ENCODE data around the gene TCEA2. TPM values are rescaled to one million over a fixed set of nuclear protein-coding genes. Genes with fewer than 3 reads are reported as not detected.

The TCEA2 gene
- polyA plus RNA-seq, 1 donor = 32.6 TPM

DNA sequence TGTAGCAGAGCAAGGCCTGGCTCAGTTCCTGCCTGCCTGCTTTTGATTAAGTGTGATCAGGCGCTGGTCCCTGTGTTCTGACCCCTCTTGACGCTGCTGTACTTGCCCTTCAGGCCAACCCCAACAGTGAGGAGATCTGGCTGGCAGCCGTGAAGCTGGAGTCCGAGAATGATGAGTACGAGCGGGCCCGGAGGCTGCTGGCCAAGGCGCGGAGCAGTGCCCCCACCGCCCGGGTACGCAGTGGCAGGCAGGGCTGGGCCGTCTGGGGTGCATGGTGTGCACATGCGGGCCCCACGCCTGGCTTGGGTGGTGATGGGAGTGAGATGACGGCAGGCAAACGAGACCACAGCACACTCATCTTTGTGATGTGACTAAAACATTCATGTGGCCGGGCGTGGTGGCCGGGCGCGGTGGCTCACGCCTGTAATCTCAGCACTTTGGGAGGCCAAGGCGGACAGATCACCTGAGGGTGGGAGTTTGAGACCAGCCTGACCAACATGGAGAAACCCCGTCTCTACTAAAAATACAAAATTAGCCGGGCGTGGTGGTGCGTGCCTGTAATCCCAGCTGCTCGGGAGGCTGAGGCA is 37.1 kb upstream of the TCEA2 start:
- Histone ChIP-seq H3K36me3 (ENCODE audit: control insufficient read depth, insufficient read depth, low read length) (peaks cover 79% of the 10 kb centered on the region), H3K4me1 (ENCODE audit: control insufficient read depth, insufficient read depth, low read length) (peaks cover 35% of the 10 kb centered on the region), H3K27me3 (ENCODE audit: control insufficient read depth, insufficient read depth, low read length) (peaks cover 3% of the 10 kb centered on the region), H3K9me3 (ENCODE audit: control insufficient read depth, low read depth, low read length) (peaks cover 2% of the 10 kb centered on the region), H3K27ac (ENCODE audit: low read length) (no peak overlapping the region), H3K4me3 (ENCODE audit: low read length) (no peak overlapping the region)
- no peak for DNase-seq
- no CpG with 5 or more reads among the region's 29 CpGs for WGBS (ENCODE audit: insufficient coverage, low lambda C conversion rate)

- Histone ChIP-seq H3K4me3 (ENCODE audit: low read length) (no peak overlapping the region), H3K27ac (ENCODE audit: low read length) (no peak overlapping the region), H3K27me3 (ENCODE audit: control insufficient read depth, insufficient read depth, low read length) (peaks cover 11% of the 10 kb centered on the region), H3K9me3 (ENCODE audit: control insufficient read depth, low read depth, low read length) (peaks cover 2% of the 10 kb centered on the region), H3K4me1 (ENCODE audit: control insufficient read depth, insufficient read depth, low read length) (peaks cover 34% of the 10 kb centered on the region), H3K36me3 (ENCODE audit: control insufficient read depth, insufficient read depth, low read length) (peaks cover 74% of the 10 kb centered on the region)
- no CpG with 5 or more reads among the region's 24 CpGs for WGBS (ENCODE audit: insufficient coverage, low lambda C conversion rate)
- DNase-seq = no peak
These were observed 34.9 kb upstream of the TCEA2 start for GRCh38 chr20:64027981-64028685.

- WGBS (ENCODE audit: insufficient coverage, low lambda C conversion rate) = no CpG with 5 or more reads among the region's 38 CpGs
- H3K9me3 ChIP-seq (ENCODE audit: control insufficient read depth, low read depth, low read length) = peaks cover 4% of the 10 kb centered on the region
- DNase-seq = no peak
- peaks cover 24% of the 10 kb centered on the region for H3K4me1 ChIP-seq (ENCODE audit: control insufficient read depth, insufficient read depth, low read length)
- no peak overlapping the region for H3K27ac ChIP-seq (ENCODE audit: low read length)
- peaks cover 79% of the 10 kb centered on the region for H3K36me3 ChIP-seq (ENCODE audit: control insufficient read depth, insufficient read depth, low read length)
- peaks cover 14% of the 10 kb centered on the region for H3K27me3 ChIP-seq (ENCODE audit: control insufficient read depth, insufficient read depth, low read length)
- no peak overlapping the region for H3K4me3 ChIP-seq (ENCODE audit: low read length)
These were observed 33.5 kb upstream of the TCEA2 start for GRCh38 chr20:64029293-64030117.

DNA sequence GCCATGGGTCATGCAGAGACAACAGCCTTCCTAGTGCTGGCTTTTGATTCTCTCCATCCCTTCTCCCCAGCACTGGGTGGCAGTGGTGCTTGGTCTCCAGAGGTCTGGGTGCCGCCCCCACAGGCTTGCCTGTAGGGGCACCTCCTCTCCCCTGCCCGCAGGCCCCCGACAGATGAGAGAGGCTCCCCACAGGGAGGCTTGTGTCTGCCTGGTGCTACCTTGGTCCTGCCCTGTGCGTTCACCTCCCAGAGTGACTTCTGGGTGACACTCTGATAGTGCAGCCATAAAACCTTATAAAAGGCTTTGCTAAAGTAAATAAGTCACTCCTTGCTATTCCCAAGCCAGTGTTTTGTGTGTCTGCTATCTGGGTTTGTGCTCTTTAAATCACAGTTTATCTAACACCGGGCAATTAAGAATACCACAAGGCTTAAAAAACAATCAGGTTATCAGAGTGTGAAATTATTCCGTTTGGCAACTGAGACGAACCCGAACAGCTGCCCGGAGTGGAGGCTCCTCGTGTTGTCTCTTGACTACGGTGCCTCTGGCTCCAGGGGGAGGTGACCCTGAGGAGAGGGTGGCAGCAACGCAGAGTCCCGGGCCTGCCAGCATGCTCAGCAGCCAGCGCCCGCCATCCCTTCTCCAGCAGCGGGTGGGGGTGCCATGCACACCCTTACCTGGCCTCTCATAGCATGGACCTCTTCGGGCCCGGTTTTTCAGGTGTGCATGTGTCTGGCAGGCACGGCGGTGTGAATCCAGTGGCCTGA is 32.4 kb upstream of the TCEA2 start:
- H3K36me3 ChIP-seq (ENCODE audit: control insufficient read depth, insufficient read depth, low read length) = peaks cover 80% of the 10 kb centered on the region
- no peak overlapping the region for H3K4me3 ChIP-seq (ENCODE audit: low read length)
- no CpG with 5 or more reads among the region's 20 CpGs for WGBS (ENCODE audit: insufficient coverage, low lambda C conversion rate)
- peaks cover 21% of the 10 kb centered on the region for H3K27me3 ChIP-seq (ENCODE audit: control insufficient read depth, insufficient read depth, low read length)
- no peak overlapping the region for H3K27ac ChIP-seq (ENCODE audit: low read length)
- peak; percentile 57 to 90 for DNase-seq
- H3K4me1 ChIP-seq (ENCODE audit: control insufficient read depth, insufficient read depth, low read length) = peaks cover 15% of the 10 kb centered on the region
- peaks cover 4% of the 10 kb centered on the region for H3K9me3 ChIP-seq (ENCODE audit: control insufficient read depth, low read depth, low read length)

- H3K4me3 ChIP-seq (ENCODE audit: low read length) = no peak overlapping the region
- no CpG with 5 or more reads among the region's 19 CpGs for WGBS (ENCODE audit: insufficient coverage, low lambda C conversion rate)
- H3K36me3 ChIP-seq (ENCODE audit: control insufficient read depth, insufficient read depth, low read length) = peaks cover 72% of the 10 kb centered on the region
- no peak overlapping the region for H3K27ac ChIP-seq (ENCODE audit: low read length)
- no peak for DNase-seq
- peaks cover 32% of the 10 kb centered on the region for H3K27me3 ChIP-seq (ENCODE audit: control insufficient read depth, insufficient read depth, low read length)
- H3K4me1 ChIP-seq (ENCODE audit: control insufficient read depth, insufficient read depth, low read length) = peaks cover 18% of the 10 kb centered on the region
- peaks cover 4% of the 10 kb centered on the region for H3K9me3 ChIP-seq (ENCODE audit: control insufficient read depth, low read depth, low read length)
These were observed 31.1 kb upstream of the TCEA2 start for GRCh38 chr20:64031822-64032314.

DNA sequence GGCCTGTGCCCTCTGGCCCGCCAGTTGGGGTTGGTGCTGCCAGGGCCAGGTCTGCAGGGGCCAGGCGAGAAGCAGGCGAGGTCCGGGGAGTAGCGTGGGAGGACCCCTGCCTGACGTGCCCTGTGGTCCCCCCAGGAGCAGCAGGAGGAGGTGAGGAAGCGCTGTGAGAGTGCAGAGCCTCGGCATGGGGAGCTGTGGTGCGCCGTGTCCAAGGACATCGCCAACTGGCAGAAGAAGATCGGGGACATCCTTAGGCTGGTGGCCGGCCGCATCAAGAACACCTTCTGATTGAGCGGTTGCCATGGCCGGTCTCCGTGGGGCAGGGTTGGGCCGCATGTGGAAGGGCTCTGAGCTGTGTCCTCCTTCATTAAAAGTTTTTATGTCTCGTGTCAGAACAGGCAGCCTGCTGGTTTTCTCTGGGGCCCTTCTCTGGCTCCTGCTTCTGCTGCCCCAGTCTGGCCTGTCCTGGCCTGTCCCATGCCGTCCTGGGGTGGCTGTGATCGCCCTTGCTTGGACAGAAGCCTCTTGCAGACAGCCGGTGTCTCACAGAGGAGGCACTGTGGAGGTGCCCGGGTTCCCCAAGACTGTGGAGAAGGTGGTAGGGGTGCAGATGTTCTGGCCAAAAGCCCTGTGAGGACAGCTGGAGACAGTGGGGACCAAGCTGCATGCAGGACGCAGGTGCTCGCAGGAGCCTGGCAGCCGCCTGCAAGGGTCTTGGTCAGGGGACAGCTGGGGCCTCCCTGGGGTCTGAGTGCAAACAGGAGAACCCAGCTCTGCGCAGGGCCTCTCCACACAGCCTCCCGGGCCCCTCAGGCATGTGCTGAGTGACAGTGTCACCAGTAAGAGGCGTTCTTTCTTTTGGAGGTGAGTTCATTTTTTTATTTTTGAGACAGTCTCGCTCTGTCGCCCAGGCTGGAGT is 30.0 kb upstream of the TCEA2 start:
- H3K4me3 ChIP-seq (ENCODE audit: low read length) = no peak overlapping the region
- H3K4me1 ChIP-seq (ENCODE audit: control insufficient read depth, insufficient read depth, low read length) = peaks cover 23% of the 10 kb centered on the region
- H3K27me3 ChIP-seq (ENCODE audit: control insufficient read depth, insufficient read depth, low read length) = peaks cover 42% of the 10 kb centered on the region
- no peak for DNase-seq
- H3K27ac ChIP-seq (ENCODE audit: low read length) = no peak overlapping the region
- peaks cover 8% of the 10 kb centered on the region for H3K9me3 ChIP-seq (ENCODE audit: control insufficient read depth, low read depth, low read length)
- H3K36me3 ChIP-seq (ENCODE audit: control insufficient read depth, insufficient read depth, low read length) = peaks cover 61% of the 10 kb centered on the region
- no CpG with 5 or more reads among the region's 31 CpGs for WGBS (ENCODE audit: insufficient coverage, low lambda C conversion rate)

GRCh38 chr20:64033981-64034493 is 29.0 kb upstream of the TCEA2 start:
- peaks cover 24% of the 10 kb centered on the region for H3K4me1 ChIP-seq (ENCODE audit: control insufficient read depth, insufficient read depth, low read length)

GRCh38 chr20:64035066-64035932 is 27.7 kb upstream of the TCEA2 start:
- Histone ChIP-seq H3K4me3 (ENCODE audit: low read length) (no peak overlapping the region), H3K27me3 (ENCODE audit: control insufficient read depth, insufficient read depth, low read length) (peaks cover 63% of the 10 kb centered on the region), H3K36me3 (ENCODE audit: control insufficient read depth, insufficient read depth, low read length) (peaks cover 41% of the 10 kb centered on the region), H3K27ac (ENCODE audit: low read length) (no peak overlapping the region), H3K9me3 (ENCODE audit: control insufficient read depth, low read depth, low read length) (peaks cover 7% of the 10 kb centered on the region), H3K4me1 (ENCODE audit: control insufficient read depth, insufficient read depth, low read length) (peaks cover 23% of the 10 kb centered on the region)
- WGBS (ENCODE audit: insufficient coverage, low lambda C conversion rate) = no CpG with 5 or more reads among the region's 17 CpGs
- no peak for DNase-seq

More at GRCh38 chr20:64033981-64034493, 29.0 kb upstream of the TCEA2 start:
- WGBS (ENCODE audit: insufficient coverage, low lambda C conversion rate) = no CpG with 5 or more reads among the region's 11 CpGs
- Histone ChIP-seq H3K36me3 (ENCODE audit: control insufficient read depth, insufficient read depth, low read length) (peaks cover 51% of the 10 kb centered on the region), H3K27me3 (ENCODE audit: control insufficient read depth, insufficient read depth, low read length) (peaks cover 50% of the 10 kb centered on the region), H3K27ac (ENCODE audit: low read length) (no peak overlapping the region), H3K4me3 (ENCODE audit: low read length) (no peak overlapping the region), H3K9me3 (ENCODE audit: control insufficient read depth, low read depth, low read length) (peaks cover 9% of the 10 kb centered on the region)
- DNase-seq = no peak
